CD4-positive, alpha-beta T cell treated with Interleukin-10 for 1 hour (primary cell): ENCODE data around the gene SMC1B.
"Not testable (repeated sequence)": the region's sequence is repeated elsewhere in the genome, so short reads cannot be mapped to it uniquely, and the experiment has no call there.

ENCODE experiments used
- DNase-seq: peaks from one replicate; pipeline ENCODE4 v3.0.0-alpha.2; 2020

The SMC1B gene, protein sequence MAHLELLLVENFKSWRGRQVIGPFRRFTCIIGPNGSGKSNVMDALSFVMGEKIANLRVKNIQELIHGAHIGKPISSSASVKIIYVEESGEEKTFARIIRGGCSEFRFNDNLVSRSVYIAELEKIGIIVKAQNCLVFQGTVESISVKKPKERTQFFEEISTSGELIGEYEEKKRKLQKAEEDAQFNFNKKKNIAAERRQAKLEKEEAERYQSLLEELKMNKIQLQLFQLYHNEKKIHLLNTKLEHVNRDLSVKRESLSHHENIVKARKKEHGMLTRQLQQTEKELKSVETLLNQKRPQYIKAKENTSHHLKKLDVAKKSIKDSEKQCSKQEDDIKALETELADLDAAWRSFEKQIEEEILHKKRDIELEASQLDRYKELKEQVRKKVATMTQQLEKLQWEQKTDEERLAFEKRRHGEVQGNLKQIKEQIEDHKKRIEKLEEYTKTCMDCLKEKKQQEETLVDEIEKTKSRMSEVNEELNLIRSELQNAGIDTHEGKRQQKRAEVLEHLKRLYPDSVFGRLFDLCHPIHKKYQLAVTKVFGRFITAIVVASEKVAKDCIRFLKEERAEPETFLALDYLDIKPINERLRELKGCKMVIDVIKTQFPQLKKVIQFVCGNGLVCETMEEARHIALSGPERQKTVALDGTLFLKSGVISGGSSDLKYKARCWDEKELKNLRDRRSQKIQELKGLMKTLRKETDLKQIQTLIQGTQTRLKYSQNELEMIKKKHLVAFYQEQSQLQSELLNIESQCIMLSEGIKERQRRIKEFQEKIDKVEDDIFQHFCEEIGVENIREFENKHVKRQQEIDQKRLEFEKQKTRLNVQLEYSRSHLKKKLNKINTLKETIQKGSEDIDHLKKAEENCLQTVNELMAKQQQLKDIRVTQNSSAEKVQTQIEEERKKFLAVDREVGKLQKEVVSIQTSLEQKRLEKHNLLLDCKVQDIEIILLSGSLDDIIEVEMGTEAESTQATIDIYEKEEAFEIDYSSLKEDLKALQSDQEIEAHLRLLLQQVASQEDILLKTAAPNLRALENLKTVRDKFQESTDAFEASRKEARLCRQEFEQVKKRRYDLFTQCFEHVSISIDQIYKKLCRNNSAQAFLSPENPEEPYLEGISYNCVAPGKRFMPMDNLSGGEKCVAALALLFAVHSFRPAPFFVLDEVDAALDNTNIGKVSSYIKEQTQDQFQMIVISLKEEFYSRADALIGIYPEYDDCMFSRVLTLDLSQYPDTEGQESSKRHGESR

DNA sequence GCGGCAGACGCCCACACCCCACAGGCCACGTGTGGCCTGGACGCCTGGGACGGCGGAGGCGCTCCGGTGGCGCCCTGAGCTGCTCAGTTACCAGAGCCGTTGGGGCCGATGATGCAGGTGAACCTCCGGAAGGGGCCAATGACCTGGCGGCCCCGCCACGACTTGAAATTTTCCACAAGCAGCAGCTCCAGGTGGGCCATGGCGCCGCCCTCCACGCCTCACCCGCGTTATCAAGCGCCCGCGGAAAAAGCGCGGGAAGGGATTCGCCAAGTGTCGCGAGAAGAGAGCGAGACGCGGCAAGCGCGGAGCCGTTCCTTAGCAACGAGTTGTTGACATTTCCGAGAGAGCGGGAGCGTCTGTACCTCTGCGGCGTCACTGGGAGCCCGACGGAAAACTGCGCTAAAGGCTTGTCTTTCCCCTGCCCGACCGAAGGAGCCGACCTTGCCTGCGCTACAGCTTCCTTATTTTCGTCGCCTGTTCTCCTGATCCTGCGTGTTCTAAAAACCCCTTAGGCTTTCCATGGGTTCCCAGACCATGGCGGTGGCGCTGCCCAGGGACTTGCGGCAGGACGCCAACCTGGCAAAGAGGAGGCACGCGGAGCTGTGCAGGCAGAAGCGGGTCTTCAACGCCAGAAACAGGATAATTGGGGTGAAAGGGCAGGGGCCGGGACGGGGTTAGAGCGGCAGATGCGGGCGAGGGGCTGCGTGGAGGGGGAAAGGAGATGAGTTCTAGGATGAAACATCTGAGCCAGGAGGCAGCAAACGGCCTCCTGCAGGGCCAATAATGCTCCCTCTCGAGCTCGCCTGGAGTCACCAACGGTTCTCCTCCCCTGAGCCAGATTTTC lies at the start of gene SMC1B, which contains the start of gene RIBC2:
Gene SMC1B, minus strand, starts transcription at position 232 of the 844 bp plus-strand sequence. Its CDS starts 32 bp downstream, at position 200.
Gene RIBC2, plus strand, starts transcription at position 326 of the 844 bp plus-strand sequence. Its CDS starts 194 bp downstream, at position 520.
- peak; percentile 90 for DNase-seq

DNA sequence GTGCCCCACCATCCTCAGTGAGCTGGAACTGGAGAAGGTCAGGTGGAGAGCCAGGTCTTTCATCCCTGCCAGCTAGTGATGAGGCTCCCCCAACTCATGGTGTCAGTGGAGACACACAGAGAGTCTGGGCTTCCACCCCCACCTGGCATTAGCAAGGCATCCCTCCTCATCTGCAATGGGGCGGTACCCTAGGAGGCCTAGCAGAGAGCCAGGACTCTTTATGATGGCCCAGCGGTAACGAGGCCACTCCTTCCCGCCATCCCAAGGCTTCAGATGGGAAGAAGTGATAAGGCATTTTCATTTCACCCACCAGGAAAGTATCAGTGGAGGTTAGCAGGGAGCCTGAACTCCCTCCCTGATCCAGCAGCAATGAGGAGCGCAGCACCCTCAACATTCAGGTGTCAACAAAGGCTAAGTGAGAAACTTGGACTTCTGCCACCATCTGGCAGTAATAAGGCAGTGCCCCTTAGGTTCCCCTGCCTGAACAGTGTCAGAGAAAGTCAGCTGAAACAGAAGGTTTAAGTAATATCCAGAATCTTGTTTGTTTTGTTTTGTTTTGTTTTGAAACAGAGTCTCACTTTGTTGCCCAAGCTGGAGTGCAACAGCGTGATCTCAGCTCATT lies 48.7 kb upstream of the SMC1B start:
- no peak for DNase-seq

GRCh38 chr22:45460288-45461109 lies 47.1 kb upstream of the SMC1B start:
- no peak for DNase-seq

- DNase-seq = no peak
Observed at GRCh38 chr22:45459235-45459634, 45.8 kb upstream of the SMC1B start.

- no peak for DNase-seq
Observed at GRCh38 chr22:45458532-45458931, 45.1 kb upstream of the SMC1B start.

DNA sequence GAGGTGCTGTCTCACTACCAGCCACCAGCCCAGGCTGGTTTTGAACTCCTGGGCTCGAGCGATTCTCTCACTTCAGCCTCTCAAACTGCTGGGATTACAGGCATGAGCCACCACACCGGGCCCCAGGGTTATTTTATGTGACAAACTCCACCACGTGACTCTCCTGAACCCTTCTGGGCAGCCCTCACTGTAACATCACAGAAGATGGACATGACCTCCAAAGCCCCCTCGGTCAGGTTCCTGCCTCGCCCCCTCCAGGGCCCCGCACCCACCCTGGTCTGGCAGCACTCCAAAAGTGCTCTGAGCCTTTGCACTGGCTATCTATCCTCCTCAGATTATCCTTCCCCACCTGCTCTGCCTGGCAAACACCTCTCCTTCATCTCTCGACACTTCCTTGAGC lies 43.4 kb upstream of the SMC1B start:
- DNase-seq = no peak

- no peak for DNase-seq
Observed at GRCh38 chr22:45455621-45456020, 42.2 kb upstream of the SMC1B start.

DNA sequence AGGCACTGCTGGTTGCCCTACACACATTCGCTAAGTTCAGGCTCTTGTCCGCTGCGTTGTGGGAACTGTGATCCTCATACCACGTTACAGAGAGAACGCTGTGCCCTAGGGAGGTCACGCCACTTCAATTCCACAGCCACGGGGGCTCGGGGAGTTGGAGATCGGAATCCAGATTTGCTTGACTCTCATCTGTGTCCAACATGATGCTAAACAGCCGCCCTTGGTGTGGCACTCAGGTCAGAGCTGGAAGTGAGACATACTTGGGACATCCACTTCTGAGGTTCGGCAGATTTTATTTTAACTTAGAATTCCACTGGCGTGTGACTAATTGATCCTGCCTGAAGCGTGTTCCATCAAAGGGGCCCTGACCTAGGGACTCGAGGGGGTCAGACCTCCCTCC lies 41.8 kb upstream of the SMC1B start:
- no peak for DNase-seq

GRCh38 chr22:45454275-45454674 lies 40.9 kb upstream of the SMC1B start:
- no peak for DNase-seq

- DNase-seq = no peak
Observed at GRCh38 chr22:45453764-45454163, 40.4 kb upstream of the SMC1B start.

GRCh38 chr22:45452565-45453379 lies 39.4 kb upstream of the SMC1B start:
- DNase-seq = no peak

- no peak for DNase-seq
Observed at GRCh38 chr22:45451972-45452371, 38.6 kb upstream of the SMC1B start.

DNA sequence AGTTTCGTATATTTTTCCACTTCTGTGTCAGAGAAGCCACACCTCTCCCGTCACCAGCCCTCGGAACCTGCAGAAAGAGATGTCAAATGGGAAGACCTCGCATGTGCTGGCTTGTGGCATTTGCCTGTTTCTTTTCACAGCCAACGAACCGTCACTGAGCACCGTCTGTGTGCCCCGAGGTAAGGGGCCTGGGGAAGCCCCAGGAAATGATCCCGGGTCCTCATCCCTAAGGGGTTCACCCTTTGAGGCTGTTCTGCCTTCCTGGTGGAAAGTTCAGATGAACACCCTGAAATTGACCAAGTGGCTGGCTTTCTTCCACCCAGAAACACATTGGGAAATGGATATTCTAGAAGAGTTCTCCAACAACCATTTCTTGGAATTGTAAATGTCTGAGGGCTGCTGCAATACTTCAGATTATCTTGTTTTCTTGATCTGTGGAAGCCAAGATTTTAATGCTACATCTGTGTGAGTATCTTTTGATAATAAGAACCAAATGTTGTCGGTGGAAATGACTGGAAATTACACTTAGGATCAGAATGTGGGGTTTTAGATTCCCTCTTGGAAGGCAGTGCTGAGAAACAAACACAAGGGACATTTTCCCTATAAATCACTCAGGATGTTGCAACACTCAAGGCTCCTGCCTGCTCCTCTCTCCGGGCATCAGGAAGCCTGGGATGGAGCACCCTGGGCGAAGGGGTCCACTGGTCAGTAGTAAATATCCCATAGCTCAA lies 37.7 kb upstream of the SMC1B start:
- DNase-seq = no peak

GRCh38 chr22:45450101-45450785 lies 36.8 kb upstream of the SMC1B start:
- DNase-seq = no peak

GRCh38 chr22:45449442-45449841 lies 36.0 kb upstream of the SMC1B start:
- DNase-seq = not testable (repeated sequence)

GRCh38 chr22:45448431-45448830 lies 35.0 kb upstream of the SMC1B start:
- DNase-seq = no peak

DNA sequence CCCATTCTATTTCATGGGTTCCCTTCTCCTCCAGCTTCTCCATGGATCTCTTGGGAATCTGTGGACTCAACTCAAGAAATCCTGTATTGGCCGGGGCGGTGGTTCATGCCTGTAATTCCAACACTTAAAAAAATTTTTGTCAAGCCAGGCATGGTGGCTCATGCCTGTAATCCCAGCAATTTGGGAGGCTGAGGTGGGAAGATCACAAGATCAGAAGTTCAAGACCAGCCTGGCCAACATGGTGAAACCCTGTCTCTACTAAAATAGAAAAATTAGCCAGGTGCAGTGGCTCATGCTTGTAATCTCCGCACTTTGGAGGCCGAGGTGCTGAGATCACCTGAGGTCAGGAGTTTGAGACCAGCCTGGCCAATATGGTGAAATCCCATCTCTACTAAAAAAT lies 34.2 kb upstream of the SMC1B start:
- DNase-seq = not testable (repeated sequence)

- no peak for DNase-seq
Observed at GRCh38 chr22:45446216-45446615, 32.8 kb upstream of the SMC1B start.
